MCF 10A (cell line): ENCODE measurements around the gene PLEKHH1. TPM values are rescaled to one million over a fixed set of nuclear protein-coding genes. Genes with fewer than 3 reads are reported as not detected.

Source experiments
- BruUV-seq: library from RNA; stranded (reverse); fragments of 400-500 nt; replicated peaks from 2 replicates; lab custom pipeline; 2021; lab: Mats Ljungman, UMichigan
- CTCF ChIA-PET: fragments of 300-600 bp; sonication (Branson Sonifier 250); formaldehyde crosslinking; extraction: SDS; loops from one replicate; lab custom pipeline; 2021; ENCODE audit warnings: antibody characterized with exemption, inconsistent platforms; lab: Yijun Ruan, JAX
- POLR2A ChIA-PET: fragments of 300-600, 350-650 bp; sonication (Branson Sonifier 250); formaldehyde crosslinking; extraction: SDS; loops from one replicate; lab custom pipeline; 2020; ENCODE audit warnings: antibody characterized with exemption, inconsistent platforms; lab: Yijun Ruan, JAX
- DNase-seq: peaks from one replicate; pipeline ENCODE4 v3.0.0-alpha.2; 2018; ENCODE audit not compliant: unreplicated experiment
- H3K27ac Mint-ChIP-seq: one replicate; pipeline ENCODE4 v1.8.0; 2022; ENCODE audit warnings: mild to moderate bottlenecking, low read depth, mixed read lengths; ENCODE audit not compliant: unreplicated experiment
- H3K27me3 Mint-ChIP-seq: one replicate; pipeline ENCODE4 v1.8.0; 2022; ENCODE audit warnings: mixed read lengths; ENCODE audit not compliant: insufficient read depth, unreplicated experiment
- H3K36me3 Mint-ChIP-seq: one replicate; pipeline ENCODE4 v1.8.0; 2022; ENCODE audit warnings: mild to moderate bottlenecking, moderate library complexity, mixed read lengths; ENCODE audit not compliant: insufficient read depth, unreplicated experiment
- H3K4me1 Mint-ChIP-seq: one replicate; pipeline ENCODE4 v1.8.0; 2022; ENCODE audit warnings: mixed read lengths; ENCODE audit not compliant: insufficient read depth, unreplicated experiment
- H3K4me3 Mint-ChIP-seq: one replicate; pipeline ENCODE4 v1.8.0; 2022; ENCODE audit warnings: mild to moderate bottlenecking, moderate library complexity, mixed read lengths; ENCODE audit not compliant: unreplicated experiment
- H3K9me3 Mint-ChIP-seq: one replicate; pipeline ENCODE4 v1.8.0; 2022; ENCODE audit warnings: mixed read lengths; ENCODE audit not compliant: unreplicated experiment
- CTCF ChIP-seq: fragments of 200-600 bp; IDR thresholded peaks from one replicate; pipeline ENCODE4 v1.8.0; 2022; ENCODE audit warnings: antibody characterized with exemption, mild to moderate bottlenecking; ENCODE audit not compliant: unreplicated experiment
- intact Hi-C: fragments of 100-400 bp; cut with micrococcal nuclease; formaldehyde crosslinking; loops from 2 replicates; pipeline ENCODE4 v1.14.1; 2022
- total RNA-seq: library from RNA; stranded (reverse); gene quantifications from 2 replicates; pipeline ENCODE4 v1.2.3, GENCODE V29; 2022

The PLEKHH1 gene
- total RNA-seq, 1 experiment from 2014 or later = 5.8 TPM

GRCh38 chr14:67513631-67514108 lies 19.4 kb upstream of the PLEKHH1 start:
- peaks cover 17% of the 10 kb centered on the region for H3K27me3 Mint-ChIP-seq
- peaks cover 7% of the 10 kb centered on the region for H3K36me3 Mint-ChIP-seq
- intact Hi-C loops = no loop called here
- BruUV-seq = no TSS peak
- peak overlapping the region; percentile 76 for H3K4me3 Mint-ChIP-seq
- no peaks in the 10 kb centered on the region for H3K4me1 Mint-ChIP-seq
- no peak for TF ChIP-seq CTCF
- ChIA-PET POLR2A (interaction anchor here (0.7 to 1.2 kb wide), 3 partner anchors 11 to 152 kb away, joined by 3 to 4 read pairs (median 3); partner anchors contain the start of gene PLEKHH1), CTCF (interaction anchor here (0.6 to 7.6 kb wide), 6 partner anchors 13 to 113 kb away, joined by 3 to 63 read pairs (median 4); partner anchors contain the start of gene PLEKHH1)
- H3K27ac Mint-ChIP-seq = no peak overlapping the region
- no peak for DNase-seq
- no peaks in the 10 kb centered on the region for H3K9me3 Mint-ChIP-seq

- H3K27ac Mint-ChIP-seq = no peak overlapping the region
- POLR2A ChIA-PET = interaction anchor here (1.2 kb wide), 2 partner anchors 11 to 19 kb away, joined by 3 to 4 read pairs; partner anchors contain the start of gene PLEKHH1
- H3K4me1 Mint-ChIP-seq = no peaks in the 10 kb centered on the region
- BruUV-seq = no TSS peak
- no peaks in the 10 kb centered on the region for H3K9me3 Mint-ChIP-seq
- CTCF ChIA-PET = interaction anchor here (1.0 to 7.6 kb wide), 4 partner anchors 12 to 70 kb away, joined by 3 to 63 read pairs (median 4); no protein-coding TSS in a partner anchor
- peak overlapping the region; percentile 76 for H3K4me3 Mint-ChIP-seq
- DNase-seq = no peak
- TF ChIP-seq CTCF = no peak
- H3K27me3 Mint-ChIP-seq = peaks cover 23% of the 10 kb centered on the region
- intact Hi-C loops = no loop called here
- H3K36me3 Mint-ChIP-seq = peaks cover 7% of the 10 kb centered on the region
Measured at GRCh38 chr14:67514203-67514607, 18.9 kb upstream of the PLEKHH1 start.

- DNase-seq = peak; percentile 38
- intact Hi-C loops = no loop called here
- H3K4me1 Mint-ChIP-seq = no peaks in the 10 kb centered on the region
- H3K9me3 Mint-ChIP-seq = no peaks in the 10 kb centered on the region
- ChIA-PET CTCF (interaction anchor here (1.0 to 7.6 kb wide), 4 partner anchors 12 to 70 kb away, joined by 3 to 63 read pairs (median 4); no protein-coding TSS in a partner anchor), POLR2A (interaction anchor here (1.2 kb wide), 1 partner anchor 10 kb away, joined by 4 read pairs; no protein-coding TSS in a partner anchor)
- H3K4me3 Mint-ChIP-seq = peak overlapping the region; percentile 76
- no peak for TF ChIP-seq CTCF
- peaks cover 7% of the 10 kb centered on the region for H3K36me3 Mint-ChIP-seq
- peaks cover 29% of the 10 kb centered on the region for H3K27me3 Mint-ChIP-seq
- H3K27ac Mint-ChIP-seq = no peak overlapping the region
- no TSS peak for BruUV-seq
Measured at GRCh38 chr14:67514650-67515385, 18.3 kb upstream of the PLEKHH1 start.
